Esophagus muscularis mucosa (tissue), 4 donors: ENCODE results near the gene RAX.

Source experiments
- EP300 ChIP-seq: sonication (generic); formaldehyde crosslinking; IDR thresholded peaks from one replicate; pipeline ENCODE4 v1.6.1; 2017; ENCODE audit warnings: antibody characterized with exemption
- POLR2A ChIP-seq: fragments of 450-650 bp; IDR thresholded peaks from one replicate; pipeline ENCODE4 v1.6.1; 2017; ENCODE audit warnings: antibody characterized with exemption, moderate library complexity, mild to moderate bottlenecking, low read depth
- POLR2AphosphoS5 ChIP-seq, 2 donors: sonication (generic); formaldehyde crosslinking; IDR thresholded peaks; one replicate each; pipeline ENCODE4 v1.6.1; 2017; ENCODE audit warnings: antibody characterized with exemption in 2 of 2
- TF ChIP-seq, protein P1 (sequence below), 3 experiments: fragments of 200-600 bp in 2 of 3; fragments of 450-650 bp in 1 of 3; sonication (generic) in 2 of 3; IDR thresholded peaks; one replicate each; pipeline ENCODE4 v1.5.1; 2017 to 2019; ENCODE audit warnings: antibody characterized with exemption in 3 of 3, mild to moderate bottlenecking in 2 of 3, moderate library complexity in 1 of 3

GRCh38 chr18:59242906-59243305 is 30.3 kb downstream of the RAX start:
- TF ChIP-seq, protein P1, sequence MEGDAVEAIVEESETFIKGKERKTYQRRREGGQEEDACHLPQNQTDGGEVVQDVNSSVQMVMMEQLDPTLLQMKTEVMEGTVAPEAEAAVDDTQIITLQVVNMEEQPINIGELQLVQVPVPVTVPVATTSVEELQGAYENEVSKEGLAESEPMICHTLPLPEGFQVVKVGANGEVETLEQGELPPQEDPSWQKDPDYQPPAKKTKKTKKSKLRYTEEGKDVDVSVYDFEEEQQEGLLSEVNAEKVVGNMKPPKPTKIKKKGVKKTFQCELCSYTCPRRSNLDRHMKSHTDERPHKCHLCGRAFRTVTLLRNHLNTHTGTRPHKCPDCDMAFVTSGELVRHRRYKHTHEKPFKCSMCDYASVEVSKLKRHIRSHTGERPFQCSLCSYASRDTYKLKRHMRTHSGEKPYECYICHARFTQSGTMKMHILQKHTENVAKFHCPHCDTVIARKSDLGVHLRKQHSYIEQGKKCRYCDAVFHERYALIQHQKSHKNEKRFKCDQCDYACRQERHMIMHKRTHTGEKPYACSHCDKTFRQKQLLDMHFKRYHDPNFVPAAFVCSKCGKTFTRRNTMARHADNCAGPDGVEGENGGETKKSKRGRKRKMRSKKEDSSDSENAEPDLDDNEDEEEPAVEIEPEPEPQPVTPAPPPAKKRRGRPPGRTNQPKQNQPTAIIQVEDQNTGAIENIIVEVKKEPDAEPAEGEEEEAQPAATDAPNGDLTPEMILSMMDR (IDR thresholded peaks at IDR 0.05) = no peak
- TF ChIP-seq POLR2AphosphoS5 (IDR thresholded peaks at IDR 0.05) (no peak), EP300 (no peak), POLR2A (no peak)
